ENCODE results near the gene TFAP2E.

Gene TFAP2E

DNA sequence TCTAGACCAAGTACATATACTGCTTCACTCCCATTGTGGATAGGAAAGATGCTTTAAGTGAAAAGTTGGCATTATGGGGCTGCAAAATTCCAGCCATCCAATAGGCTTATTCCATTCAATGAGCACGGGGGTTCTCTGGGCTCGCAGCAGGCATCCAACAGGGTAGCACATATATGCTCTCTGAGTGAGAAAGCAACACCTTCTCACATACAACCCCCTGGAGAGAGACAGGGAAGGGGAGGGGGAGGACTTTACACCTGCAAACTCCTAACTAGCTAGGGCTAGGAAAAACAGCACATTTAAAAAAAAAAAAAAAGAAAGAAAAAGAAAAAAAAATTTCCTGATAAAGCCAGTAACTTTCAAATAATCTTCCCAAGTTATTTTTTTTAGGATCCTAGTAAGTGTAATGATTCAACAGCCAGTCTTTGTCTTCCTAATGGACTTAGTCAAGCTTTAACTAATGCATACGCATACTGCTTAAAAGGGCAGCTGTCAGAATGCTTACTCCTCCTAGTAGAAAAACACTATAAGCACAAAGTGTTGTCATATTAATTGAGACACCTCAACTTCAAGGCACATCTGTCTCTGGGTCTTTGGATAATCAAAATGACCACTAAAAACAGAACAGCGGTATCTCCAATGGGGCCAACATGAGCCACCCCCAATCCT lies 49.5 kb downstream of the TFAP2E start:
- no peak overlapping the region for H3K4me3 ChIP-seq (ENCODE audit: low read length, poor library complexity, severe bottlenecking)
- peaks cover 3% of the 10 kb centered on the region for H4K20me1 ChIP-seq (ENCODE audit: insufficient read depth, low read length, poor library complexity, severe bottlenecking)
- no peaks in the 10 kb centered on the region for H3F3A ChIP-seq (ENCODE audit: low read depth)
- no peaks in the 10 kb centered on the region for H3K9me2 ChIP-seq (replicated peaks; ENCODE audit: low read depth, low read length)
- no peaks in the 10 kb centered on the region for H3K9me3 ChIP-seq (ENCODE audit: insufficient read depth, low read depth, low read length)
- H3K9ac ChIP-seq (ENCODE audit: low read depth, low read length, poor library complexity, severe bottlenecking) = no peak overlapping the region
- no peak overlapping the region for H2AFZ ChIP-seq (ENCODE audit: low read length)
- H3K4me1 ChIP-seq (ENCODE audit: insufficient read depth, low read length, poor library complexity, severe bottlenecking) = no peaks in the 10 kb centered on the region
- no peak overlapping the region for H3K4me2 ChIP-seq (ENCODE audit: low read depth, low read length, poor library complexity, severe bottlenecking)
- H3K36me3 ChIP-seq (ENCODE audit: insufficient read depth, low read length) = peaks cover 60% of the 10 kb centered on the region
- no peaks in the 10 kb centered on the region for H3K27me3 ChIP-seq (ENCODE audit: insufficient read depth, low read length, poor library complexity, severe bottlenecking)
- TF ChIP-seq, protein P1, sequence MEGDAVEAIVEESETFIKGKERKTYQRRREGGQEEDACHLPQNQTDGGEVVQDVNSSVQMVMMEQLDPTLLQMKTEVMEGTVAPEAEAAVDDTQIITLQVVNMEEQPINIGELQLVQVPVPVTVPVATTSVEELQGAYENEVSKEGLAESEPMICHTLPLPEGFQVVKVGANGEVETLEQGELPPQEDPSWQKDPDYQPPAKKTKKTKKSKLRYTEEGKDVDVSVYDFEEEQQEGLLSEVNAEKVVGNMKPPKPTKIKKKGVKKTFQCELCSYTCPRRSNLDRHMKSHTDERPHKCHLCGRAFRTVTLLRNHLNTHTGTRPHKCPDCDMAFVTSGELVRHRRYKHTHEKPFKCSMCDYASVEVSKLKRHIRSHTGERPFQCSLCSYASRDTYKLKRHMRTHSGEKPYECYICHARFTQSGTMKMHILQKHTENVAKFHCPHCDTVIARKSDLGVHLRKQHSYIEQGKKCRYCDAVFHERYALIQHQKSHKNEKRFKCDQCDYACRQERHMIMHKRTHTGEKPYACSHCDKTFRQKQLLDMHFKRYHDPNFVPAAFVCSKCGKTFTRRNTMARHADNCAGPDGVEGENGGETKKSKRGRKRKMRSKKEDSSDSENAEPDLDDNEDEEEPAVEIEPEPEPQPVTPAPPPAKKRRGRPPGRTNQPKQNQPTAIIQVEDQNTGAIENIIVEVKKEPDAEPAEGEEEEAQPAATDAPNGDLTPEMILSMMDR (conservative IDR thresholded peaks at IDR 0.05; ENCODE audit: low read length) = no peak
- TF ChIP-seq EZH2phosphoT487 (IDR thresholded peaks at IDR 0.05; ENCODE audit: borderline replicate concordance) = no peak
- H3K79me2 ChIP-seq (ENCODE audit: insufficient read depth, low read length) = peaks cover 48% of the 10 kb centered on the region

DNA sequence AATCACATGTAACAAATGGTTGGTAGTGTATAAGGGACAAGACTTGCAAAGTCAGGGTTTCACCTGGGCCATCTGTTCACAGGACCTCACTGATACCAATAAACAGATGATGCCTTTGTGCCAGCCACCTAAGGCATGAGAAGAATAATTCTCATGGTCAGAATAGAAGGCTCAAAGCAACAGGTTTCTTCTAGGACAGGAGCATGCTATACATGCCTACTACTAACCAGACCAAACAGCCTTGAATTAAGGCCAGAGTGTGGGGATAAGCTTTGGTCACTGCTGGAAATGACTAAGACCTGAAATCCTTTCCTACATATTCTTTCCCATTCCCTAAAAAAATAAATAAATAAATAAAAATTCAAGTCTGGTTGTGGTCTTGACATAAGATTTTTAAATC lies 50.7 kb downstream of the TFAP2E start:
- Histone ChIP-seq H3K36me3 (ENCODE audit: insufficient read depth, low read length) (peaks cover 58% of the 10 kb centered on the region), H4K20me1 (ENCODE audit: insufficient read depth, low read length, poor library complexity, severe bottlenecking) (peaks cover 3% of the 10 kb centered on the region), H3K79me2 (ENCODE audit: insufficient read depth, low read length) (peaks cover 47% of the 10 kb centered on the region), H3K4me3 (ENCODE audit: low read length, poor library complexity, severe bottlenecking) (no peak overlapping the region), H3K9me2 (replicated peaks; ENCODE audit: low read depth, low read length) (no peaks in the 10 kb centered on the region), H3K9me3 (ENCODE audit: insufficient read depth, low read depth, low read length) (no peaks in the 10 kb centered on the region), H2AFZ (ENCODE audit: low read length) (no peak overlapping the region), H3K4me2 (ENCODE audit: low read depth, low read length, poor library complexity, severe bottlenecking) (no peak overlapping the region), H3F3A (ENCODE audit: low read depth) (no peaks in the 10 kb centered on the region), H3K4me1 (ENCODE audit: insufficient read depth, low read length, poor library complexity, severe bottlenecking) (no peaks in the 10 kb centered on the region), H3K27me3 (ENCODE audit: insufficient read depth, low read length, poor library complexity, severe bottlenecking) (no peaks in the 10 kb centered on the region), H3K9ac (ENCODE audit: low read depth, low read length, poor library complexity, severe bottlenecking) (no peak overlapping the region)
- no peak for TF ChIP-seq EZH2phosphoT487 (IDR thresholded peaks at IDR 0.05; ENCODE audit: borderline replicate concordance)
- TF ChIP-seq, protein P1 (conservative IDR thresholded peaks at IDR 0.05; ENCODE audit: low read length) = no peak

DNA sequence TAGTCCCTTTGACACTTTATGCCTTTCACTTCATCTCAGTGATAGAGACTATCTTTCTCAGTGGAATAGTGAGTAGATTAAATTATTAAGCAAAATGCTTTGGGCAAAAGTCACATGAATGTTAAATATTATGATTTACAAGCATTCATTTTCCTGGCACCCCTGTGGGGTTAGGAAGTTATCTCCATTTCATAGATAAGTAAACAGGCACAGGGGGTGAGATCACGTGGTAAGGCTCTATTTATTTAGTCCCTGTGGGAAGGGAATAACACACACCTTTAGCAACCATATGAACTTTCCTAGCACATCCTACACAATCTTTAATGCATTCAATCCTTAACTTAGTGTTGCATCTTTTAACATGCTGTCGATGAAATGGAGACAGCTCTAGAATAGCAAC lies 55.9 kb downstream of the TFAP2E start:
- H3K9ac ChIP-seq (ENCODE audit: low read depth, low read length, poor library complexity, severe bottlenecking) = no peak overlapping the region
- no peaks in the 10 kb centered on the region for H3F3A ChIP-seq (ENCODE audit: low read depth)
- no peak overlapping the region for H3K4me2 ChIP-seq (ENCODE audit: low read depth, low read length, poor library complexity, severe bottlenecking)
- no peaks in the 10 kb centered on the region for H3K27me3 ChIP-seq (ENCODE audit: insufficient read depth, low read length, poor library complexity, severe bottlenecking)
- H3K36me3 ChIP-seq (ENCODE audit: insufficient read depth, low read length) = peaks cover 71% of the 10 kb centered on the region
- H3K4me1 ChIP-seq (ENCODE audit: insufficient read depth, low read length, poor library complexity, severe bottlenecking) = no peaks in the 10 kb centered on the region
- no peak overlapping the region for H2AFZ ChIP-seq (ENCODE audit: low read length)
- no peak for TF ChIP-seq EZH2phosphoT487 (IDR thresholded peaks at IDR 0.05; ENCODE audit: borderline replicate concordance)
- TF ChIP-seq, protein P1 (conservative IDR thresholded peaks at IDR 0.05; ENCODE audit: low read length) = no peak
- H3K79me2 ChIP-seq (ENCODE audit: insufficient read depth, low read length) = peaks cover 26% of the 10 kb centered on the region
- H3K9me3 ChIP-seq (ENCODE audit: insufficient read depth, low read depth, low read length) = no peaks in the 10 kb centered on the region
- no peak overlapping the region for H3K4me3 ChIP-seq (ENCODE audit: low read length, poor library complexity, severe bottlenecking)
- H4K20me1 ChIP-seq (ENCODE audit: insufficient read depth, low read length, poor library complexity, severe bottlenecking) = peaks cover 2% of the 10 kb centered on the region
- no peaks in the 10 kb centered on the region for H3K9me2 ChIP-seq (replicated peaks; ENCODE audit: low read depth, low read length)

Measured in Loucy (cell line).